Stimulated activated CD4-positive, alpha-beta T cell treated with anti-CD3 and anti-CD28 coated beads, Interleukin-1b, Interleukin-23, amount 100 ng/mL, for 4 hours (primary cell): ENCODE data around the gene TLR5.
A peak's percentile ranks its signal among the peaks of the same experiment; 100 is the strongest.

Experiments
- DNase-seq, 2 donors: peaks; one replicate each; pipeline ENCODE4 v3.0.0-alpha.2; 2020; ENCODE audit warnings: low read depth in 2 of 2

The TLR5 gene

DNA sequence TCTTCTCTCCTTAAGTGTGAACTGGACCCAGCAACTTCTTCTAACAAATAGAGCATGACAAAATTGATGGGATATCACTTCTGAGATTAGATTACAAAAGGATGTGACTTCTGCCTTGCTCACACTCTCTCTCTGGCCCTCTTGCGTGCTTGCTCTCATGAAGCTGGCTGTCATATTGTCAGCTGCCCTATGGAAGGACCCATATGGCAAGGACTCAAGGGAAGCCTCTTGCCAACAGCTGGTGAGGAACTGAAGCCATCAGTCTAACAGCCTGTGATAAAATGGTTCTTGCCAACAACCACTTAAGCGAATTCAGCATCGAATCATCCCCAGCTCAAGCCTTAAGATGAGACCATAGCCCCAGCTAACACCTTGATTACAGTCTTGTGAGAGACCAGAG, 4.8 kb upstream of the TLR5 start:
- DNase-seq, result no peak

DNA sequence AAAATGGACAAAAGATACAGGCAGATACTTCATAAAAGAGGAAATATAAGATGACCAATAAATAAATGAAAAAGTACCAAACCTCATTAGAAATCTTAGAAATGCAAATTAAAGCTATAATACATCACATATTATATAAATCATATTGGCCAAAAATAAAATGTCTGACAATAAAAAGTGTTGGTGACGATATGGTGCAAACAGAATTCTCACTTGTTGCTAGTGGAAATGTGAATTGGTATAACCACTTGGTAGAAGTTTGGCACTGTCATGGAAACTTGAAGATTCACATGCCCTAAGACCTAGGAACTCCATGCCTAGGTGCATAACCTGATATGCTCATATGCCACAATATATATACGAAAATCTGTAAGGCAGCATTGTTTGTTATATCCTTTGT, 4.4 kb upstream of the TLR5 start:
- no peak for DNase-seq

DNA sequence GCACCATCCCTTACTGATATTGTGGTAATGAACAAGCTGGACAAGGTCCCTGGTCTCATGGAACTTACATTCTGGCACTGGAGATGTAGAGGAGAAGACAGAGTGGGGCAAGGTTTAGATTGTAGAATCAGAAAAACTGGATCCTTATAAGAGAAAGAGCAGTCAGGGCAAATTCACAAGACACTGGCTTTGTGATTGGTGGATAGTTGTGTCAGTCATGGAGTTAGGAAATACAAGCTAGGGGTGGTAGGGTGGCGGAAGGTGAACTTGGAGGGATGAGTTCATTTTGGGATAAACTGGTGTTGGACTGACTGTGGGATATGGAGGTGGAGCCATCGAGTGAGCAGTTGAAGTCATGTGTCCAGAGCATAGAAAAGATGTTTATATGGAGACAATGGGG, 3.7 kb upstream of the TLR5 start:
- no peak for DNase-seq

DNA sequence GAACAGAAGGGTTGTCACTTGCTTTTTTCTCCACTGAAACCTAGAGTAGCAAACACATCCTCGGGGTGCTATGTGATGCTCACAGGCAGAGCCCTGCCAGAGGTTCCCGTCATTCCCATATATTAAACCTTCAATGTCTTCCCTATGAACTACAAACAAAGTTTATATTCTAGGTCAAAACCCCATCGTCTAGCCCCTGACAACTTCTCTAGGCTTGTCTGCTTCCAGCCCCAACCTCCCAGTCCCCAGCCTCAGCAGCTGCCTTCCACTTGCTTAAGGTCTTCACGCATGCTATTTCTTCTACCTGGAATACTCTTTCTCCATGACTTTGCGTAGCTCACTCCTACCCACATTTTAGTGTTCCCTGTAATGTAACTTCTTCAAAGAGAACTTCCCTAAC, 1.9 kb upstream of the TLR5 start:
- DNase-seq, result no peak

DNA sequence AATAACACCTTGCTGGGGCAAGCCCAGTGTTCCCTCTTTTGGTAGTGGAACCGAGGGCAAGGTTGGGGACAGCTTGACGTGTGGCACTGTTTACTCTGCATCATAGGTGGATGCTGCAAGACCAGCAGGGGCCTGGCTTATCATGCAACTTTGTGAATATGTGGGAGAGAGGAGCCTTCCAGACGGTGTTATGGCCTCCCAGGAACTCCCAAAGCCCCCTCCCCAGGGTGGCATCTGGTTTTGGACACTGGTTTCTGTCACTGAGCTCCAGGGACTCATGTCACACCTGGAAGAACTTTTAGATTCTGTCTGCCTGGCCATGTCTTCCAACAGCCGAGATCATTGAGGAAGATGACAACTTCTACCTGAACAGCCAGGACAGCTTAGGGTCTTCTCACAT, 1.4 kb upstream of the TLR5 start:
- DNase-seq, result no peak

DNA sequence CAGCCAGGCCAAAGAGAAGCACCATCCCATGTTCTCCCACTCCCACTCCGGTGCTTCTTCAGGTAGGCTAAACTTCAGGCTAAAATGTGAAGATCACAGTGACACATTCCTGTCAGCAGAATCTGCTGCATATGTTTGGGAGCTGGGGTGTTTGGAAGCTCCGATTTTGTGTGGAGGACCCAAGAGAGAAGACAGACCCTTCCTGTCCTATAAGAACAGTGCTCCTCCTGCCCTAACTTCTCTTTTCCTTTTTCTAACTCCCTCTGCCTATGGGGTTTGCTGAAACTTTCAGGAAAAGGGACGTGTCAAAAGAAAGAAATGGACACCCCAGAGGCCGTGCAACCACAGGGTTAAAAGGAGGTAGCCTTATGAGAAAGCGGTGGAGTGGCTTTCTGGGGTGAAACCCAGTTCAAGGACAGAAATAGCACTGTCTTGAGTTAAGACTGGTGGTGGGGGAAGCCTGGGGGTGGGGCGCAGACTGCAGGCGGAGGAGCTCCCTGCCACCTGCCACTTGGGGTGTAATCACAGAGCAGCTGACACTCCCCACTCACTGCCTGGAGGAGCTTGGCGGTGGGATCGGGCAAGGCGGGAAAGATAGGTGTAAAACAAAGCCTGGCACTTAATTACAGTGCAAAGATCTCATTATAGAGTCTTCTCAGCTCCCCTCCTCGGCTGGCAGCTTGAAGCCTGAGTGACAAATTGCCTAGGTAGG, 645 bp upstream of the TLR5 start:
- DNase-seq, result no peak

DNA sequence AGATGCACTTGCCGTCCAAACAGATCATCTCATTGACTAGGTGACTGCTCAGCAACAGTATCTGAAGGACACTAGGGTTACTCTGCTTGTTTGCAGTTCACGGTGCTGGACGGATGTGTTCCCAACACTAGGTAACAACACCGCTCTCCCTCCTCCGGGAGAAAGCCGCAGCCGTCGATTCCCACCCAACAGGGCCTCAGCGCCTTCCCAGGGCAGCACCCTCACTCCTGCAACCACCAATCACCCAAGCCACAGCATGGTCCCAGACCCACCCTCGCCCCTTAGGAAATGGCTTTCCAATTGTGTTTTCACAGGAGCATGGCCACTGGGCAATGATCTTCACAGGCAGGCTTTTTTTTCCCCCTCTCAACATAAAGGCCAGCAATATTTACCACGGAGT, 779 bp downstream of the TLR5 start:
- DNase-seq, result no peak

DNA sequence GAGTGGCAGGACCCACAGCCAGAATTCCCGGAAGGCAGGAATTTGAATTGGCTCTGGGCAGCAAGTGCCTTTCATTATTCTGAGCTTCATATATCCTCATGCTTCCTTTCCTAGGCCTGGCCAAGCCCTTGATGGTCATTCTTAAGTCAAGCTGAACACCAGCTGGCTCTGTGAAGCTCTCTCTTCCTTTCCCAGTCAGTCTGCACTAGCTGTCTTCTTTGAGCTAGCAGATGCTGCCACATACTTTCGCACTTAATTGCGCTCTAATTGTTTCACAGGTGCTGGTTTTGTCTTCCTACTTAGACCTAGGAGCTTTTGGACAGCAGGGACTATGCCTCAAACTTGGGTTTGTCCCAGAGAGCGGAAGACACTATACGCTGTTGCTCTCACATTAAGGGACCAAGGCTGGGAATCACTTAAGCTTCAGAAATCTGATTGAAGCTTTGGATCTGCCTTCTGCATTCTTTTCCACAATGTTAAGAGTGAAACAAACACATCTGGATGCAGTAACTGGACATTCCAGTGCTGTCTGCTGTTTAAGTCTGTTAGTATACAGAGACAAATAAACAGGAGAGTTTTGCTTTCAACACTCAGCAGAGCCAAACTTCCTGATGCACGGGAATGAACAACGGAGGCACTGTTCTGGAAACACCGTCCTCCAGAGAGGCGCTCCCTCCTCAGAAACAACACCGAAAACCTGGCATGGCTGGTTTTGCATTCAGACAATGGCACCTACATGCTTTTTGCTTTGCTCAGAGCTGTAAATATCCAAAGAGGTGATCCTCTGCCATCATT, 2.2 kb downstream of the TLR5 start:
- DNase-seq, result no peak

DNA sequence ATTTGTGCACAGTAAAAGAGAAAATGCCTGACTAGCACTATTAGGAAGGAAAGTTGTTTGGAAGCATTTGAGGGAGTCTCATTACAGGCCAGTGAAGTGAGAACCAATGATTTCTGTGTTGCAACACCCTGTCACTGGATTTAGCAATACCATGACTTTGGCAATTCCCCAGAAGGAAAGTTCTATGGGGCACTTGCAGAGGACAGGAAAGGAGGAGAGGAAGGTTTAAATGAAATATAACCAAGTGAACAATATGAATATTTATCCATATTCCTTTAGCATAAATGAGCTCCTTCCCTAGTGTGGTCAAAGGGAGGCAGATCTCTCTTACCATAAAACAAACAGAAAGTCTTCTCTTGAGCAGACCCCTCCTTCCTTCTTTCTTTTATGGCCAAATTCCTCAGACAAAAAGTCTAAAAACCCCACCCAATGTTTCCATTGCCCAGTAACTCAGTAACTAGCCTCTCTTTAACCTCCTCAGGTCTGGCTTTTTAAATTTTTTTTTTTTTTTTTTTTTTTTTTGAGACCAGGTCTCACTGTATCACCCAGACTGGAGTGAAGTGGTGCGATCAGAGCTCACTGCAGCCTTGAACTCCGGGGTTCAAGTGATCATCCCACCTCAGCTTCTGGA, 5.5 kb downstream of the TLR5 start:
- no peak for DNase-seq

DNA sequence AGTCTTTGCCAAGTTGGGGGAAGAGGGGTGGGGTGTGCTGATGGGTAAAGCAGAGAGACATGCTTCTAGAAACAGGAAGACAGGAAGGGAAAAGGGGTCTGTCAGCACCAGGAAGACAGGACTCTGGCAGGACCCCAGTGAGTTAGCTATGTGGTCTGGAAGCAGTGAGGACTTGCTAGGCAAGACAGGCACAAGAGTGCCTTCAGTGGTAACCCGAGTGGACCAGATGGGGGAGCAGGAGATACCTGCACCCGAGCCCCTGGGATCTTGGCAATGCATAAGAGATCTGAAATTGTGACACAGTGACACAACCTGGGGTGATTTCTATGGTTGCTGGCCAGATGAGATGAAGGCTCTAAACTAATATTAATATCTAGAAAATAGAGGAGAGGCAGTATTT, 7.0 kb downstream of the TLR5 start:
- no peak for DNase-seq

DNA sequence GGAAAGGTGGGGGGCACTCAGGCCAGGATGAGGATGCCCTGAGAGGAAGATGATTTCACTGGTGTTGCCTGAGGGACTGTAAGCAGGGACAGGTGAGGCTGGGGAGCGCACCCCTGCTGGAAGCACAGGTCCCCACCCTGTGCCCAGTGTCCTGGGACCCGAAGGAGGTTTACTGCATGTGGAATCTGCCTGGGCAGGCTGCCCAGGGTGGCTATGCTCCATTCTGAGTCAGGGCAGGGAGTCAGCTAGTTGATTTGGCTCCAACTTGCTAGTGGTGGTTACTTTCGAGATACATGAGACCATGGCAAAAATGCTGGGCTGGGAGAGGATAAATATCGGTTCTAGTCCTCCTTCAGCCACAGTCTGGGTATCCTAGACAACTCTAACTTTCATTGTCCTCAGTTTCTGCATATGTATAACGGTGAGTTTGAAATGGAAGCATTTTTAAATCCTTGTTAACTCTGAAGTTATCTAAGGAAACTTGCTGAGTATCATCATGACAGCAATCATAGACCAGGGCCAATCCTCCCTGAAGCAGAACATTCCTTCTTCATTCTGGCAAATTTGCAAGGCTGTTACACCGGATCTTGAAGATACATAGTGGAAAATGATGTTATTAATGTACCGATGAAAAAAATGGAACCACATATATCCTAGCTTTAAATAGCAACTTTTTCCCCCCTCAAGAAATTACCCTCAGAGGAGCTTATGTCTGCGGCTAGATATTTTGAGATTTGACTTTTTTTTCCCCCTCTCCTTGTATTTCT, 7.7 kb downstream of the TLR5 start:
- DNase-seq, result no peak

DNA sequence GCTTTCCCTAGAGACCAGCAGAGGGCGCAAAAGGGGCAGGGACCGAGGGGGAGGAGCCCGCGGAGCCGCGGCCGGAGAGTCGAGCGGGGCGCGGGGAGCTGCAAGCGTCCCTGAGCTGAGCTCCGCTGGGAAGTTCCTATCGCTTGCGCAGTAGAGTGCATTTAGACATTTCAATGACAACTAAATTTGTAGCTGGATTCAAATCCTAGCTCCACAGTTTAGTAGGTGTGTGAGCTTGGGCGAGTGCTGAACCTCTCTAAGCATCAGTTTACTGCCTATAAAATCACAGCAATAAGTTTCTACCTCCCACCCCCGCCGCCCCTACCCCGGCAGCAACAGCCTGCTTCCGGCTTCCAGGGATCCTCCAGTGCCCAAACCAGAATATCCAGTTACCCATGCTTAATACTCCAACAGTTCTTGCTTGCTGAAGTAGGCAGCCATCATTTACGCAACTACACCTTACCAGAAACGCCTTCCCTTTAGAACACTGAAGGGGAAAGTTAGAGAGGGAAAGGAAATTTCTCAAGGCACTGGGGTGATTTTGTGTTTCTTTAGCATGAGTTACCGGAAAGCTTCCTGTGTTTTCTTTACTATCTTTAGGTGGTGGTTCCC, 9.1 kb downstream of the TLR5 start:
- DNase-seq, result peak; percentile 66 to 79

DNA sequence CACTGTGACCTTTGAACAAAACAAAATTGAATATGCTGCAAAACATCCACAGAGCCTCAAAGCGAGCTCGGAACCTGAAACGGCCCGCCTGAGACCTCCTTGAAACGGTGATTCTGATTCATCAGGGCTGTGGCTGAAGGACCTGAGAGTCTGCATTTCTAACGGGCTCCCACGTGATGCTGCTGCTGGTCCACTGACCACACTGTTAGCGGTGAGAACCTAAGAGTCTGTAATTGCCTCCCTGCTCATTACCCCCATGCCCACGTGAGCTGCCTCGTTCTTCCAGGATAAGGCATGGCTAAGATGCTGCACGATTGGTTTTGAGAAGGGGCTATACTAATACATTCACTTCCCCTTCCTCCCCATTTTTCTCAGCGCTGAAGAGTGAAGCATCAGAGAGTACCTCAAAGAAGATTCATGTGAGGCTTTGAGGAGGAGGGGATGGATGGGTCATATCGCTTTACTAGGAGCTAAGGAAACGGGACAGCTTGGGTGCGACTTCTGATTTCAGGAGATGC, 9.7 kb downstream of the TLR5 start:
- DNase-seq, result no peak

DNA sequence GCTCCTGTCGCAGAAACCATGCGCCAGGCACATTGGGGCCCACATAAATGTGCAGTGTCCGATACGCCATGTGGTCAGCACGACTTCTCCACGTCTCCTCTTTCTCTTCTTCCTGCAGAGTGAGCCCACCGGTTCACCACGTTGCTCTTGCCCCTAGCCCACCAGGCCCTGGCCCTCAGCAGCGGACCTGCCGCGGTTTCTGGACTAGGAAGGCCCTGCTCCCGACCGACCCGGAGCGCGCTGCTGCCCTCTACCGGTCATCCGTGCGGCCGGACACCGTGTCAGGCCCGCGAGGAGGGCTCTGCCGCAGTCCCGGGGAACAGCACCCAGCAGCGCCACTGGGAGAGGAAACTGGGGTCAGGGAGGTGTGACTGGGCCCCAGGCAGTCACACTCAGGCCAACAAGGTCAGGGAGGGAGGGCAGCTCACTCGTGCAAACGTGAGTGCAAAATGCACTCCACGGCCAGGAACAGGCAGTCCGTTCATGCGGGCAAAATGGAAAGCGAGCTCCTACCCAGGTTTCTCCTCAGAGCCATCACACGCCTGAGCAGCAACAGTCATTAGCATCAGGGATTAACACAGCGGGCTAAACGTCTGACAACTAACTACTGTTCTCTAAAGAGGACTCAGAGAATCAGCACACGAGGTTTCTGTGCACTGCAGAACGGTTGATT, 13.7 kb downstream of the TLR5 start:
- peak; percentile 57 to 71 for DNase-seq

DNA sequence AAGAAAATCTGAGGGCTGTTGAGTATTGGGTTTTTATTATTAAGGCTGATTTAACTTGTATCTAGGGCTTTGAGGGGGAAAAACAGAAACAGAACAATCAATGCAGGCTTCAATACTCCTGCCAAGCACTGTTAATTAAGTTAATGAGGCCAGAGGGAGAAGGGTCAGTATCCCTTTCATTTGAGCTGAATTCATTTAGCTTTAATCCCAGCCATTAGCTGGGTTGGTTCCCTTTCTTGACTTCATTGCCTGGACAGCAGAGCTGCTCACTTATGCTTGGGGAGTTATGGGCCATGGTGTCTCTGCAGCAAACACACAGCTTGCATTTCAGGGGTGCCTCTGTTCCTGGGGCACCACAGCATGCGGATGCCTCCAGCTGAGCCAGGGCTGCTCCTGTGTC, 16.3 kb downstream of the TLR5 start:
- no peak for DNase-seq

DNA sequence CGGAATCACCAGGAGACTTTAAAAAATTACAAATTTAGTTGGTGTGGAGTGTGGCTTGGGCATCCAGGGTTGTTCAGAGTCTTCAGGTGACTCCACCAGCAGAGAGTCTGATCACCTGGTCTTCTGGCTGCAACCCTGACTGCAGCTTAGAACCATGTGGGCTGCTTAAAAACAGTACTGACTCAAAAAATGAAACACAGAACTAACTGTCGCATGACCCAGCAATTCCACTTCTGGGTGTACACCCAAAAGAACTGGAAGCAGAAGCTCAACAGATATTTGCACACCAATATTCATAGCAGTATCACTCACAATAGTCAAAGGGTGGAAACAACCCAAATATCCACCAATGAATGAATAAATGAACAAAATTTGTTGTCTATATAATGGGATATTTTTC, 17.3 kb downstream of the TLR5 start:
- DNase-seq, result no peak

DNA sequence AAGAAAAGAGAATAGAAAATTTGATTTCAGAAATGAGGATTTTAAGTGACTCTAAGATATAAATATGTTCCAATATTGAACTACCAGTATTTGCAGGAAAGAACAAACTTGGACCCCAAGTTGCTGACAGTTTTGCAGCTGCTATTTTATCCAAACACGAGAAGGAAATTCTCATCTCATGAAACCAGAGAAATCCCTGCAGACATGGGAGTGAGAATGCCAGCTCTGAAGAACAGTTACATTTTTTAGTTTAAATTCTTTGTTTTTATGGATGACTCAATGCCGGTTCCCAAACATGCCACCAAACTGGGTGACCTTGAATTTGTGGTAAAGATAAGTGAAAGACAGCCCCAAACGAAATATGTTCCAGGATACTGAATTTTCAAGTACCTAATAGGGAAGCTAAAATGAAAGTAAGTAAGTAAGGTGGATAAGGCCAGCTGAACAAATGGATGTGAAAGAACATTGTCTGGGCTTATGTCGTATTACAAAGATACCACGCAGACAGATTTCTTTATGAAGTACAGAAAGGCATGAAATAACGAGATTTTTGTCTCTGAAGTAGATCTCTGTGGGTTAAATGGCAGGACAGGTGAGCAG, 19.9 kb downstream of the TLR5 start:
- no peak for DNase-seq

DNA sequence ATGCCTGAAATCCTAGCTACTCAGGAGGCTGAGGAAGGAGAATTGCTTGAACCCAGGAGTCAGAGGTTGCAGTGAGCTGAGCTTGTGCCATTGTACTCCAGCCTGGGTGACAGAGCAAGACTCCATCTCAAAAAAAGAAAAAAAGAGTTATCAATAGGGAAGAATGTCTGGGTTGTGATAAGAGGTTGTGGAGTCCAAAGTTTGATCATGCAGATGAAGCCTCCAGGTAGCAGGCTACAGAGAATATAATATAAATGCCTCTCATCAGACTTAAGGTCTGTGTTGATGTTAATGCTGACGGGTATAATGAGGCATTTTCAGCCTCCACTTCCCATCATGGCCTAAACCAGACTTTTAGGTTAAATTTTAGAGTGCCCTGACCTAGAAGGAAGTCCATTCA, 24.6 kb downstream of the TLR5 start:
- no peak for DNase-seq

DNA sequence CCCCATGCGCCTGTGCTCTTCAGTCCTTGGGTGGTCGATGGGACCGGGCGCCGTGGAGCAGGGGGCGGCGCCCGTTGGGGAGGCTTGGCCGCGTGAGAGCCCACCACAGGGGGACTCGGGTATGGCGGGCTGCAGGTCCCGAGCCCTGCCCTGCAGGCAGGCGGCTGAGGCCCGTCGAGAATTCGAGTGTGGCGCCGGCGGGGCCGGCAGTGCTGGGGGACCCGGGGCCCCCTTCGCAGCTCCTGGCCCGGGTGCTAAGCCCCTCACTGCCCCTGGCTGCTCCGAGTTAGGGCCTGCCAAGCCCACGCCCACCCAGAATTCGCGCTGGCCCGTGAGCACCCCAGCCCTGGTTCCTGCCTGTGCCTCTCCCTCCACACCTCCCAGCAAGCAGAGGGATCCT, 26.1 kb downstream of the TLR5 start:
- DNase-seq, result no peak

DNA sequence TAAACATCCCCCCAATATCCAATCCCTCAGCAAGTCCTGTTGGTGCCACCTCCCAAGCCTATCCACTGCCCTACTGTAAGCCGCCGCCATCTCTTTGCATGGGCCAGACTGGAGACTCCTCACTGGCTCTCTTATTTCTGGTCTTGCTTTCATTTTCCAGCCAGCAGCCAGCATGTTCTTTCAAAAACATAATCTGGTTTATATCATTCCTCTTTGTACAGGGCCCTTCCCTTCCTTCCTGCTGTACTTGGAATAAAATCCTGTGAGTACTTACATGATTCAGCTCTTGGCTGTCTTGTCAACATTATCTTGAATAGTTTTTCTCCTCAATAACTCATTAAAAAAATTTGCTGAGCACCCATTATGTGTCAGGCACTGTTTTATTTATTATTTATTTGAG, 28.2 kb downstream of the TLR5 start:
- DNase-seq, result no peak

DNA sequence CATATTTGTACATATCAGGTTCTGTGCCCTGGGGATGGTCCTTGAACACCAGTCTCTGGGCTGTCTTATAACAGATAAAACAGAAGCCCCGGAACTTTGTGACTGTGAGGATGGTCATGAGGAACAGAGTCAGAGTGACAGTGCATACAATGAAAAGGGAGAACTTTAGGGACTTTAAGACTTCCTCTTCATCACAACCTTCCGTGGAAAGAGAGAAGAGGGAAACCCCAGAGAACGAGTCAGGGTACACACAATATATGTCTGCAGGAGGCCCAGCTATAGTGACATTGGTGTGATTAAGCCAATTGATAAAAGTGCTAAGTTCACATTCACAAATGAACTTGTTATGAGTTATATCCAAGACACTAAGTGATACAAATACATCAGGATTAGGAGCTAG, 32.1 kb downstream of the TLR5 start:
- no peak for DNase-seq
